ENCODE data around the gene EFCAB6. TPM values are rescaled to one million over a fixed set of nuclear protein-coding genes. Genes with fewer than 3 reads are reported as not detected.

The EFCAB6 gene
- total and polyA plus RNA-seq, 3 donors from 2014 or later, result 41.3 to 108 (median 81.5) TPM

DNA sequence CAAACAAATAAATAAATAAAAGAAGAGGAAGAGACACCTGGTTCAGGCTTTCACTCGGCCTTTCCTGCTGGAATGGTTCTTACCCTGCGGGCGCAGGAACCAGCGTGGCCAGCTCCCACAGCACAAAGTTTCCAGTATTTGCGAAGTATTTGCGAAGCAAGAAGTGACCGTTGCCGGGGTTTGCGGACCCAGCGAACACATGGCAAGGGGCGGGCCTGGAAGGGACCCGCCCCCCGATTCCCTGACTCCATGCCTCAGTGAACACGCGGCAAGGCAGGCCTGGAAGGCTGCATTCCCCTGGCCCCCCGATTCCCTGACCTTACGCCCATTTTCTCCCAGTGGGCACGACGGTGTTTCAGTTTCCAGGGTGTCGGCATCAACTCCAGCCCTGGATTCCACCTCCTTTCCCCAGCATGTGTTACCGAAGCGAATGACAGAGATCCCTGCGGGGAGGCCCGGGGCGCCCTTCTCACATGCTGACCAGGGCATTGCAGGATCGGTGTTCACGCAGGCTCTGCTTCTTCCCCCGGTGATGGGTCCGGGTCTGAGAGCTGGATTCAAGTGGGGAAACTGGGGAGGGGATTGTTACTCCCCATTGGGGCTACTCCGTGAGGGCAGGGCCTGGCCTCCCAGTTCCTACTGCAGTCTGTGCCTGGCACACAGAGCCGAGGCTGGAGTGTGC, 297.5 kb downstream of the EFCAB6 start:
- Histone ChIP-seq H3K4me3 (no peak overlapping the region), H3K27me3 (no peaks in the 10 kb centered on the region), H3K36me3 (ENCODE audit: low read depth, missing control alignments) (no peaks in the 10 kb centered on the region), H3K27ac (no peak overlapping the region), H3K4me1 (no peaks in the 10 kb centered on the region), H3K9me3 (no peaks in the 10 kb centered on the region)
- DNase-seq, result no peak
- WGBS, 2 donors, result 86 to 89% methylated on average over 31 of the region's 31 CpGs
- no peak for TF ChIP-seq POLR2A (IDR thresholded peaks at IDR 0.05)
- TF ChIP-seq, protein P1, sequence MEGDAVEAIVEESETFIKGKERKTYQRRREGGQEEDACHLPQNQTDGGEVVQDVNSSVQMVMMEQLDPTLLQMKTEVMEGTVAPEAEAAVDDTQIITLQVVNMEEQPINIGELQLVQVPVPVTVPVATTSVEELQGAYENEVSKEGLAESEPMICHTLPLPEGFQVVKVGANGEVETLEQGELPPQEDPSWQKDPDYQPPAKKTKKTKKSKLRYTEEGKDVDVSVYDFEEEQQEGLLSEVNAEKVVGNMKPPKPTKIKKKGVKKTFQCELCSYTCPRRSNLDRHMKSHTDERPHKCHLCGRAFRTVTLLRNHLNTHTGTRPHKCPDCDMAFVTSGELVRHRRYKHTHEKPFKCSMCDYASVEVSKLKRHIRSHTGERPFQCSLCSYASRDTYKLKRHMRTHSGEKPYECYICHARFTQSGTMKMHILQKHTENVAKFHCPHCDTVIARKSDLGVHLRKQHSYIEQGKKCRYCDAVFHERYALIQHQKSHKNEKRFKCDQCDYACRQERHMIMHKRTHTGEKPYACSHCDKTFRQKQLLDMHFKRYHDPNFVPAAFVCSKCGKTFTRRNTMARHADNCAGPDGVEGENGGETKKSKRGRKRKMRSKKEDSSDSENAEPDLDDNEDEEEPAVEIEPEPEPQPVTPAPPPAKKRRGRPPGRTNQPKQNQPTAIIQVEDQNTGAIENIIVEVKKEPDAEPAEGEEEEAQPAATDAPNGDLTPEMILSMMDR (IDR thresholded peaks at IDR 0.05), result no peak
- intact Hi-C loops (cut with DNase I; ENCODE audit: low total_unique reads), result no loop called here

DNA sequence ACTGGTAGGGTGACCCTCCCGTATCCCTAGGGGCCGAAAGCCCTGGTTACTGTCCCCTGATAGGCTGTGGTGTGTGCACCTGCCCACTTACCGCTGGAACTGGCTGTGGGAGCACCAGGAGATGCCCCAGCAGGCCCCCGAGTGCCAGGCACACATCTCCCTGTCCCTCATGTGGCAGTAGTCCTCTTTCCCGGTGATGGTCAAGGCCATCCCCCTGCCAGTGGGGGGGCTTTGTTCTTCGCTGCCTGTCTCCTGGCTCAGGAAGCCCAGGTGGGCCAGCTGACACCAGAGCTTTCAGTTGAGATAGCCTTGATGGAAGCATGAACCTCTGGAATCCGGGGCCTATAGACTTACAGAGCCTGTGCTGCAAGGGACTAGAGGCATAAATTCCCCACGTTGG, 299.8 kb downstream of the EFCAB6 start:
- no peak for DNase-seq
- no peaks in the 10 kb centered on the region for H3K9me3 ChIP-seq
- intact Hi-C loops (cut with DNase I; ENCODE audit: low total_unique reads), result no loop called here
- no peaks in the 10 kb centered on the region for H3K36me3 ChIP-seq (ENCODE audit: low read depth, missing control alignments)
- no peak overlapping the region for H3K4me3 ChIP-seq
- no peaks in the 10 kb centered on the region for H3K27me3 ChIP-seq
- H3K27ac ChIP-seq, result no peak overlapping the region
- TF ChIP-seq POLR2A (IDR thresholded peaks at IDR 0.05), result no peak
- TF ChIP-seq, protein P1 (IDR thresholded peaks at IDR 0.05), result no peak
- WGBS, 2 donors, result 83 to 86% methylated on average over 8 of the region's 8 CpGs
- no peaks in the 10 kb centered on the region for H3K4me1 ChIP-seq

DNA sequence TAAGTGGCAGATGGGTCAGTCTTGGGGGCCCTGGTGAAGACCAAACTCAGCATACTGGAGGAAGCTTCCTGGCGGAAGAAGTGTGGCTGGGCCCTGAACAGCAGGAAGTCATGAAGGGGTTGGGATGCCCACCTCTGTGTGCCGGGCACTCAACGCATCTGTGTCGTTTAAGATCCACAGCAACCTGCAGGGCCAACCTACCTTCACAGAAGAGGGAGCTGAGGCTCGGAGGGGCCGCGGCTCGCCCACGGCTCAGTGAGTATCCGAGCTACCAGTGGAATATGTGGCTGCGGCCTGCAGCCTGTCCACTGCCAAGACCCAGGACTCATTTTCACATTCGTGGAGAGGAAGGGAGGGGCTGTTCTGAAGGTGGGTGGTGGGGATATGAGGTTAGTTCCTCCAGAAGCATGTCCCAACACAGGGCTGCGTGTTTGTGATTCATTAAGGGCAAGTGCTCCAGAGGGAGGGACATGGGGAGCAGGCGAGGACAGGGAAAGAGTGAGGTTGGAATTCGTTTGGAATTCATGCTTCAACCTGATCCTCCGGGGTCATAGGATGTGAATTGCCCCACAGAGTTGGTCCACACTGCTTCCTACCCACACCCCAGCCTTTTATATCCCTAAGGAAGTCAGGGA, 300.7 kb downstream of the EFCAB6 start:
- Histone ChIP-seq H3K27ac (no peak overlapping the region), H3K36me3 (ENCODE audit: low read depth, missing control alignments) (no peaks in the 10 kb centered on the region), H3K27me3 (no peaks in the 10 kb centered on the region), H3K4me3 (no peak overlapping the region), H3K4me1 (no peaks in the 10 kb centered on the region), H3K9me3 (no peaks in the 10 kb centered on the region)
- WGBS, 2 donors, result 84 to 90% methylated on average over 9 to 16 of the region's 16 CpGs
- intact Hi-C loops (cut with DNase I; ENCODE audit: low total_unique reads), result no loop called here
- TF ChIP-seq, protein P1 (IDR thresholded peaks at IDR 0.05), result no peak
- TF ChIP-seq POLR2A (IDR thresholded peaks at IDR 0.05), result no peak
- DNase-seq, result no peak

DNA sequence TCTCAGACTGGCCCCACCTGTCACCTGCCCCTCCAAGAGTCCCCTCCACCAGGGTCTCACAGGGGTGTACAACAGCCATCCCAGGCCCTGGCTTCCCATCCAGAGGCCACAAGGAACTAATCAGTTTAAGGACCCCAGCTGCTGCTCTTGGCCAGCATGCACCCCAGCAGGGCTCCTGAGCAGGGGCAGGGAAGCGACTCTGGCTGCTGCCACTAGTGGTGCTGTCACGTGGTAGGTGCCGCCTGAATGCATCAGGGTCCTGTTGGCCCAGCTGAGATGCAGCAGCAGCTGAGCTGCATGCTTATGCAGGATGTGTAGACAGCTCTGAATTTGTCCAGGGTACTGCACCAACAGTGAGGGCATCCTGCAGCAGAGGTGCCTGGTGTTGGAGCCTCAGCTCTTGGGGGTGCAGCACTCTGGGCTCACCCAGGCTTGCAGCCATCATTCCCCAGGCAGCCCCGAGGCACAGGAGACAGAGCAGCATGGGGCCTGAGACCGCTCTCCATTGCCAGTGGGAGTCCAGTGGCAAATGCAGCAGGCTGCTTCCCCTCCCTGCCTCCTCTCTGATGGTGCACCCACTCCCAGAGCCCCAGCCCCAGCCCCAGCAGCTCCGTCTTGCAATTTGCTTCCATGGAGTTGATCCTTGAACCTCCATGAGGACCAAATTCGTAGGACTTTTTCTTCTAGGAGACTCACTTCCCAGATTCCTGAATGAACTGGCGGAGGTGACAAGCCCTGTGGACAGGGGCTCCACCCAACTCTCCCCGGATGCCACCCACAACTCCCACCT, 301.6 kb downstream of the EFCAB6 start:
- Histone ChIP-seq H3K27ac (no peak overlapping the region), H3K4me1 (no peaks in the 10 kb centered on the region), H3K36me3 (ENCODE audit: low read depth, missing control alignments) (no peaks in the 10 kb centered on the region), H3K4me3 (no peak overlapping the region), H3K27me3 (no peaks in the 10 kb centered on the region), H3K9me3 (no peaks in the 10 kb centered on the region)
- WGBS, 2 donors, result 60 to 86% methylated on average over 3 to 9 of the region's 9 CpGs
- intact Hi-C loops (cut with DNase I; ENCODE audit: low total_unique reads), result no loop called here
- no peak for TF ChIP-seq POLR2A (IDR thresholded peaks at IDR 0.05)
- TF ChIP-seq, protein P1 (IDR thresholded peaks at IDR 0.05), result no peak
- no peak for DNase-seq
